Kasumi-1 (cell line): Measurements from ENCODE around the gene KLRC2.
"Not testable (repeated sequence)": the region's sequence is repeated elsewhere in the genome, so short reads cannot be mapped to it uniquely, and the experiment has no call there.

ENCODE experiments used
- DNase-seq, 2 experiments: peaks; one replicate each; lab custom pipeline; 2025; lab: John Stamatoyannopoulos, UW

KLRC2 gene

DNA sequence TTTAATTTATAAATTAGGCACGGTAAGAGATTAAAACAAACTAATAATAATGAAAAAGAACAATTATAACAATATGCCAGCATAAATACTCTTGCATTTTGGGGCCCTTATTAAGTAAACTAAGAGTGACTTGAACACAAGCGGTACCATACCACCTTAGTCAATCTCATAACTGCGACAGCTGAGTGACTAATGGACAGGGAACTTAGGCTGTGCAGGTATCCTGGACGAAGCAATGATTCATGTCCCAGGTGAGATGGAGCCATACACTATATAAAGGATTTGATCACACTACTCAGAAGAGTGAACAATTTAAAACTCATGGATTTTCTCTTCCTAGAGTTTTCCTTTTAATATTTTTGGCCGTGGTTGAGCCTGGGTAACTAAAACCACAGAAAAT is 30.5 kb downstream of the KLRC2 start:
- DNase-seq, result no peak

DNA sequence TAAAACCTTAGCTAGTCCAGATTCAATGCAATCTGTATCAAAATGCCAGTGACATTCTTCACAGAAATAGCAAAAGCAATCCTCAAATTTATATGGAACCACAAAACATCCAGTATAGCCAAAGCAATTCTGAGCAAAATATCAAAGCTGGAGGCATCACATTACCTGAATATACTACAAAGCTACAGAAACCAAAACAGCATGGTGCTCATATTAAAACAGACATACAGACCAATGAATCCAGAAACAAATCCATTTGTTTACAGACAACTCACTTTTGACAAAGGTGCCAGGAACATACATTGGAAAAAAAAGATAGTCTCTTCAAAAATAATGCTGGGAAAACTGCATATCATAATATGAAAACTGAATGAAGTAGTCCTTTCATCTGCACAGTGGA is 31.0 kb downstream of the KLRC2 start:
- no peak for DNase-seq

DNA sequence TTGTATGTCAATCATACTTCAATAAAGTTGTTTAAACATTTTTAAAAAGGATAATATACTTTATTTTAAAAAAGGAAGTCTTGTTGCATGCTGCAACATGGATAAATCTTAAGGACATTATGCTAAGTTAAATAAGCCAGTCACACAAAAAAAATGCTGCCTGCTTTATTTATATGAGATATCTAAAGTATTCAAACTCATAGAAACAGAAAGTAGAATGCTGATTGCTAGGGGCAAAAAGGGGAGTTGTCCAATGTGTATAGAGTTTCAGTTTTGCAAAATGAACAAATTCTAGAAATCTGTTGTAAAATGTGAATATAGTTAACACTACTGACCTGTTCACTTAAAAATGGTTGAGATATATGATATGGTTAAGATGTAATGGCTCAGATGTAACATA is 35.0 kb downstream of the KLRC2 start:
- DNase-seq, result no peak

DNA sequence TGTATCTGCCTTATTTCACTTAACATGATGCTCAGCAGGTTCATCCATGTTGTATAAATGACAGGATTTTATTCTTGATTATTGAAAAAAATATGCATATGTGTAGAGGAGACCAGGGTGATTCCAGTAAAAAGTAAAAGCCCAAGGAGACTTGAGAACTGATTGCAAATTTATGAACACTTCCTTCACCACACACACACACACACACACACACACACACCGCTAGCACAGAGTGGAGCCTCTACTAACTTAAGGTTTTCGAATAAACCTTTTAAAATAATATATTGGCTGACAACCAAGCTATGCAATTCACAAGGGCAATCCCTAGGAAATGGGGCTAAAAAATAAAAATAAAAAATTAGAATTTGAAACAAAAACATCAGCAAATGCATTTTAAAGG is 37.6 kb downstream of the KLRC2 start:
- no peak for DNase-seq

DNA sequence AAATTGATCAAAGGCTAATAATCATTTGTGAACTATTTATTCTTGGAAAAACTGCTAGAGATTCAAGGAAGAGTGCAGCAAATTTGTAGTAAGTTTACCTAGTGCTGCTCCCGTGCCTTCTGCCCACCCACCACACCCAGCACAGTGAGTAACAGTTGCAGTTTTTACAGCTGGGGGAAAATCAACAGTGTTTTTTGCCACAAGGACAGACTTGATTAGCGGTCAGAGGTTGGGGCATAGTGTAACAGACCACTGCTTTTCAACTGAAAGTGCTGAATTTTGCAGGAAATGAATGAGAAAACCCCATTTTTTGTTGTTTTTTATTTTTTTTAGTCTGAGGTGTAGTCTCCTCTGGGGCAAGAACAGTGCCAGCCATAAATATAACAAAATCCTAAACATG is 38.5 kb downstream of the KLRC2 start:
- no peak for DNase-seq

DNA sequence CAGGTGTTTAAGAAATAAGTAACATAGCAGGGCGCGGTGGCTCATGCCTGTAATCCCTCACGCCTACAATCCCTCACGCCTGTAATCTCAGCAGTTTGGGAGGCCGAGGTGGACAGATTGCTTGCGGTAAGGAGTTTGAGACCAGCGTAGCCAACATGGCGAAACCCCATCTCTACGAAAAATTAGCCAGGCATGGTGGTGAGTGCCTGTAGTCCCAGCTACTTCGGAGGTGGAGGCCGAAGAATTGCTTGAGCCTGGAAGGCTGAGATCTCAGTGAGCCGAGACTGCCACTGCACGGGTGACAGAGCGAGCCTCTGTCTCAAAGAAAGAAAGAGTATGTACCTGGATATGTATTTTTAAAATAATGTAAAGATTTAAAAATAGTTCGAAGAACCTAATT is 39.6 kb downstream of the KLRC2 start:
- DNase-seq, result not testable (repeated sequence)

DNA sequence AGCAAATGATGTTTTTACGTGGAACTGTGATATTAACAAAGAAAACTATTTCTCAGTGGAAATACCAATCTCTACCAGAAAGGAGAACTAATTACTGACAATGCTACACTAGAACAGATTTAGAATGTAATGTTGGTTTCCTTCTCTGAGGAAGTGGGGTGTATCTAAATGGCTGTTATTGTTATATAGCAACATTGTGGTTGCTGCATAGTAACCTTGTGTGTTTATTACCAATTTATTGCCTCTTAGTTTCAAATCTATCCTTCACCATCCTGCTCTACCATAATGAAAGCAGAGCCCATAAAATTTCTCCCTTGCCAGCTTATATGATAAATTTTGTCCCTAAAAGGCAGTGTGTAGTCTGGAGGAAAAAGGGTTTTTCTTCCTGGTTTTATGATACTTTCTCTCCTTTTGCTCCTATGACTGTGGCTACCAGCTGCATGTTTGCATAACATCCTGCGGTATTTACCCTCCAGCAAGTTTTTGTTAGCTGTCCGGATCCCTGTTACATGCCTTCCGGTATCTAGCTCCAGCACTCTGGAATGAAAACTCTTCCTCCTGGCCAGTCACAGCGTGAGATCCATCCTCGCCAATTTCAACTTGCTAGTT is 40.3 kb downstream of the KLRC2 start:
- DNase-seq, result peak in 1 of 2 experiments; percentile 3

DNA sequence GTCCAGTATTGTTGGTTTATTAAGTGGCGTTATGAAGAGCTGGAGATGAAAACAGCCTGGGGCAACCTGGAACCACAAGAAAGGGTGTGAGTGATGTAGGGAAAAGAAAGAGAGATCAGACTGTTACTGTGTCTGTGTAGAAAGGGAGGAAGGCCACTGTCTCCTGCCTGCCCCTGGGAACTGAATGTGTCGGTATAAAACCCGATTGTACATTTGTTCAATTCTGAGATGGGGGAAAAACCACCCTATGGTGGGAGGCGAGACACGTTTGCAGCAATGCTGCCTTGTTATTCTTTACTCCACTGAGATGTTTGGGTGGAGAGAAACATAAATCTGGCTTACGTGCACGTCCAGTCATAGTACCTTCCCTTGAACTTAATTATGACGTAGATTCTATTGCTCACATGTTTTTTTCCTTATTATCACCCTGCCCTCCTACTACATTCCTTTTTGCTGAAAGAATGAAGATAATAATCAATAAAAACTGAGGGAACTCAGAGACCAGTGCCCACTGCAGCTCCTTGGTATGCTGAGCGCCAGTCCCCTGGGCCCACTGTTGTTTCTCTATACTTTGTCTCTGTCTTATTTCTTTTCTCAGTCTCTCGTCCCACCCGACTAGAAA is 41.2 kb downstream of the KLRC2 start:
- DNase-seq, result not testable (repeated sequence)

DNA sequence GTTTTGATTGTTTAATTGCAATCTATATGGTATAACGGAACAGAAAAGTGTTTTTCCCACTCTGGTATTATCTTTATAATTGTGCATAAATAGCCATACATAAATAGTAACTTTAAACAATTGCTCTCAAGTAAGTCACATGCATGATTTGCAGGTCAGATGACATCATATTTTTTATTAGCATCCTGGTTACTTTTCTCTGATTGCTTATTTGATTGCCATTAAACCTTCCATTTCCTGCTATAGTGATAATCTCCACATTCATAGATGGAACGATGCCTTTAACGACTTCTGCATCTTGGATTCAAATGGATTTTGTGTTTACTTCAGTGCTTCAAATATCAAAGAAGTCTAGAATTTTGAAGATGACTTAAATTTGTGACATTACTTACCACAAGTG is 42.5 kb downstream of the KLRC2 start:
- DNase-seq, result no peak

DNA sequence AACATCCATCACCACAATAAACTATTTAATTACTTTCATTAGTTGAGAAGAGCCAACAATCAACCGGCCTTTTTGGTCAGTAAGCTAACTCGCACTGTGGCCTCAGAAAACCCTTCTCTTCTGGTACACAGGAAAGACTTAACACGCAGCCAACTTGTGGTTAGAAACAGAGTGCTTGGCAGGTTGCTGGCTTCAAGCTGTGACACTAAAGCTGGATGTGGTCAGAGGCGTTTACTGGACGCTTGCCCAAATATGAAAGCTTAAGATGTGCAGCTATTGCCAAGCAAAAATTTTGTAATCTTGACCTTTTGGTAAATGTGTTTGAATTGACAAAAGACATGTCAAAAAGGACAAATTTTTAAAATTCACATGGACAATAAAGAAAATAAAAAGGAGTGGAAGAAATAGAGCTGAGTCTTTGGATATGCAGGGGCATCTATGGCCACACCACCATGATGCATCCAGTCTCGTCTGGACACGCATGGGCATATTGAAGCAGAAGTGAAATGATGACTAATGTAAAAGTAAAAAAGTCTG is 43.3 kb downstream of the KLRC2 start:
- DNase-seq, result peak in 1 of 2 experiments; percentile 6

DNA sequence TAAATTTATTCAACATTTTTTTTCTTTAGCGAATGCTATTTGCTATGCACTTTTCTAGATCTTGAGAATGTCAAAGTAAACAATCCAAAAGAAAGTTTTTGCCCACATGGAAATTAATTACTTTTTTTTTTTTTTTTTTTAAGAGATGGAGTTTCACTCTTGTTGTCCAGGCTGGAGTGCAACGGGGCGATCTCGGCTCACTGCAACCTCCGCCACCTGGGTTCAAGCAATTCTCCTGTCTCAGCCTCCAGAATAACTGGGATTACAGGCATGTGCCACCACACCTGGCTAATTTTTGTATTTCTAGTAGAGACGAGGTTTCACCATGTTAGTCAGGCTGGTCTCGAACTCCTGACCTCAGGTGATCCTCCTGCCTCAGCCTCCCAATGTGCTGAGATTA is 44.8 kb downstream of the KLRC2 start:
- not testable (repeated sequence) for DNase-seq

DNA sequence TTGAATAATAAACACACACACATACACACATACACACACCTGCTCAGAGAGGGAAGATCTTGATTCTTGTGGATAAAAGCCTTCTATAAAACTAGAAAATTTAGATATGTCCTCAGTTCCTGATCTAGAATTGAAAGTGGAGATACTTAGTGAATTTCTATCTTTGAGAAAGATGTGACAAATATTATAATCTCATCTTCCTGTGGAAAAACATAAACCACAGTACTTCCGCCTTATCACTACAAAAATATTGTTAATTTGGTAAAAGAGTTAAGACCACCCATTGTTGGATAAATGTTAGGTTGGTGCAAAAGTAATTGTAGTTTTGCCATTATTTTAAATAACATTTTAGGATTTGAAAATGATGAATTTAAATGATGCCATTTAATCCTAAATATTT is 45.9 kb downstream of the KLRC2 start, which contains the start of gene KLRK1:
Gene KLRK1 (minus strand): TSS at position 138 of the 400 bp plus-strand sequence. CDS start 1,231 bp downstream, outside the sequence.
- no peak for DNase-seq

DNA sequence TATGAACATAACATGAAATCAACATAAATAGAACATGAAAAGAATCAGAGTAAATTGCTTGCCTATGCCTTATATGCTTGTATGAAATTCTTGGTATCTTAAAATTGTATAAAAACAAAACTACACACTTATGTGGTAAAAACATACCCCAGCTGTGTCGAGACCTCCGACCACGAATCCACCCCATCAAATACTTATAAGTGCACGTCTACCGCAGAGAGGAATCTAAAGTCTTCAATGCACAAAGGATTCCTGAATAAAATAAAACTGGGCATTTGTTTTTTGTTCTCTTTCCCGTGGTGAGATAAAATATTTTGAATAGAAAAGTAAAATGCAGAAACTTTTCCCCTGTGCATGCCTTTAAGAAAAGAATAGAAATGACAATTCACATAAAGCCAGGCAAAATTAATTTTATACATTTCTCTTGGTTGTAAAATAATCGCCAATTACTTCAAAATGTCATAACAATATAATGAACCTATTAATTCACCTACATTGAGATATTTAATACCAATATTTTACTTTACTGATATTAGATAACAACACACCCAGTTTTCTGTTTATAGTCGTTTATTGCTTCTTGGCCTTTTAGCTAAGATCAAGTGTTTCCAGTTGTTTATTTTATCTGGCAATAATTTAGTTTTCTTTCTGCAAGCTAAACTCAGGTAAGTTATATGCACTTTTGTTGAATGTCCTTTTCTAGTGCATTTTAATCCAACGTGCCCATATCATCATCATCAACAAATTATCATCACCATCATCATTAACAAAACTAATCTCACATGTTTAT is 47.0 kb downstream of the KLRC2 start:
- DNase-seq, result no peak

DNA sequence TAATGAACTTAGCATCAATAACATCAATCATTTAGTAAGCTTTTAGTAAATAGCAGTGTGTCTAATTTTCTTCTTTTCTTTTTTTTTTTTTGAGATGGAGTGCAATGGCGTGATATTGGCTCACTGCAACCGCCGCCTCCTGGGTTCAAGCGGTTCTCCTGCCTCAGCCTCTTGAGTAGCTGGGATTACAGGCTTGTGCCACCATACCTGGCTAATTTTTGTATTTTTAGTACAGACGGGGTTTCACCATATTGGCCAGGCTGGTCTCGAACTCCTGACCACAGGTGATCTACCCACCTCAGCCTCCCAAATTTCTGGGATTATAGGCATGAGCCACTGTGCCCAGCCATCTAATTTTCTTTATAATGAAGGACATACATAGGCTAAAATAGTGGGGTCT is 48.3 kb downstream of the KLRC2 start:
- DNase-seq, result not testable (repeated sequence)

DNA sequence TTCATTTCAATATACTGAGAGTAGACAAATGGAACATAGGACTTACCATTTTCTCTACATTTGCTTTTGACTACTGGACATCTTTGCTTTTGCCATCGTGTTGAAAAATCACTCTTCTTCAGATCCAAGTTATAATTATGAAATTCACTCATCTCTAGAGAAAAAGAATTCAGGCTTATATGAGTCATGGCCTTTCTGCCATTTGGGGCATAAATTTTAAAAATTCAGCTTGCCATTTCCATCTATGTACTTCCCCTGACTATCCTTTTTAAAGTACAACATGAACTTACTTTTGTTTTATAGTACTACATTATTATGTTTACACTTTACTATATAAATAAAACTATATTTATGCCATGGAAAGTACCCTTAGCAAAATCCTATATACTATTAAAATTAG is 49.0 kb downstream of the KLRC2 start:
- DNase-seq, result no peak

DNA sequence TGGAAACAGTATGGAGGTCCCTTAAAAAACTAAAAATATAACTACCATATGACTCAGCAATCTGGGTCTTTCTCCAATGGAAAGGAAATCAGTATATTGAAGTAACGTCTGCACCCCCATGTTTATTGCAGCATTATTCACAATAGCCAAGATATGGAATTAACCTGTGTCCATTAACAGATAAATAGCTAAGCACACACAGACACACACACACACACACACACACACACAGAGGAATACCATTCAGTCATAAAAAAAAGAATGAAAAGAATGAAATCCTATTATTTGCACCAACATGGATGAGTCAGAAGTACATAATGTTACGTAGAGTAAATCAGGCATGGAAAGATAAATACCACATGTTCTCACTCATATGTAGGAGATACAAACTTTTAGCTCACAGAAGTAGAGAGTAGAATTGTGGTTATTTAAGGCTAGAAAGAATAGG is 50.6 kb downstream of the KLRC2 start:
- DNase-seq, result no peak

DNA sequence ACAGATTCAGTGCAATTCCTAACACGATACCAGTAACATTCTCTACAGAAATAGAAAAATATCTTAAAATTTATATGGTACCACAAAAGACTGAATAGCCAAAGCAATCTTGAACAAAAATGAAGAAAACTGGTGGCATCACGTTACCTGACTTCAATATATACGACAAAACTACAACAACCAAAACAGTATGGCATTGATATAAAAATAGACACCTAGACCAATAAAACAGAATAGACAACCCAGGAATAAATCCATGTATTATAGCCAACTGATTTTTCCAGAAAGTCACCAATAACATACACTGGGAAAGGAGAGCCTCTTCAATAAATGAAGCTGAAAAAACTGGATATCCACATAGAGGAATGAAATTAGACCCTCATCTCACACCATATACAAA is 51.6 kb downstream of the KLRC2 start:
- no peak for DNase-seq

DNA sequence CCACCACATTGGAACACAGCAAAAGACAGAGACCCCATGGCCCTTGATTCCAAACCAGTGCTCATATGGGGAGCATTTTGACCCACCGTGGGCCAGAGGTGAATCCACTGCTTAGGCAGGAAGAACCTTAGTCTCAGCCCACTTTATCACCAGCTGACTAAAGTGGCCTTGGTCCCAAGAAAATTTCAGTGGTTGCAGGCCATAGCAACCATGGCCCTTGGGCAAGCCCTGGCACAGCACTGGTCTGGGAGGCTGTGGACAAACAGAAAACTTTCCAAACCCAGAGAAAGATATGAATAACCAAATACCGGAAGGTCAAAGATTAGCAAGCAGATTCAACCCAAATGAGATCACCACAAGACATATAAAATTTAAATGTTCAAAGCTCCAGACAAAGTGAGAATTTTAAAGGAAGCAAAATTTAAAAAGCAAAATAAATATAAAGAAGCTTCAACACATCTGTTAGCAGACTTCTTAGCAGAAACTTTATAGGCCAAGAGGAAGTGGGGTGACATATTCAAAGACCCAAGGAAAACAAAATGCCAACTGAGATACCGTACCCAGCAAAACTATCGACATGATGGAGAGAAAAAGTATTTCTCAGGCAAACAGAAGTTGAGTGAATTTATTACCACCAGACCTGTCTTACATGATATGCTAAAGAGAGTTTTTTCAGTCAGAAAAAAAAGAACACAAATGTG is 53.7 kb downstream of the KLRC2 start:
- DNase-seq, result no peak
